Brain microvascular endothelial cell (primary cell): Measurements from ENCODE around the gene MEAK7.

Experiments used
- DNase-seq: peaks from one replicate; pipeline ENCODE4 v3.0.0-alpha.2; 2020
- H3K27ac ChIP-seq: fragments of 250-450 bp; sonication (Bioruptor Pico); 2 replicates; pipeline ENCODE4 v1.5.1; 2020; ENCODE audit warnings: mild to moderate bottlenecking, moderate library complexity
- H3K27me3 ChIP-seq: fragments of 250-450 bp; sonication (Bioruptor Pico); replicated peaks from 2 replicates; pipeline ENCODE4 v1.5.1; 2020; ENCODE audit warnings: mild to moderate bottlenecking
- H3K36me3 ChIP-seq: fragments of 250-450 bp; sonication (Bioruptor Pico); replicated peaks from 2 replicates; pipeline ENCODE4 v1.5.1; 2020; ENCODE audit warnings: mild to moderate bottlenecking
- H3K4me3 ChIP-seq: 2 replicates; pipeline ENCODE4 v1.5.1; 2011; ENCODE audit warnings: low read depth, mild to moderate bottlenecking, control low read depth, low read length, moderate library complexity
- in situ Hi-C: cut with HindIII; loops from 2 replicates; pipeline ENCODE4 v1.10.0; 2017; ENCODE audit warnings: low sequenced_read_pairs, low pct_ligation_motif_present
- TF ChIP-seq, protein P1 (sequence below): IDR thresholded peaks from 2 replicates; pipeline ENCODE4 v1.5.1; 2011; ENCODE audit warnings: low read depth, mild to moderate bottlenecking, moderate library complexity, low read length, control low read depth, inconsistent platforms; ENCODE audit errors: missing control alignments

The MEAK7 gene

DNA sequence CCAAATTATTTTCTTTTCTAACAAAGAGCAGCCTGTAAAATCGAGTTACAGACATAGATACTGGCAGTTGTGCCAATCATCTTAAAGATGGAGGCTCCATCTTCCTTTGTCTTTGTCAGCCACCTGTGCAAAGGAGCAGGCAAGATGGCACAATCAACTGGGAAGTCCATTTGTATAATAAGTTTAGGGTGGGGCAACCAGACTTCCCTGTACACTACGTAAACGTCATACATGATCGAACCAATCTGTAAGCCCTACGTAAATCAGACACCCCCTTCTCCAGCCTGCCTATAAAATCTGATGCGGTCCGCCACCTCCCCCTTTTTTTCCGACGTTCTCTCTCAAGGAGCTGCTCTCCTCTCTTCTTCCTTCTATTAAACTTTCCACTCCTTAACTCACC is 31.4 kb upstream of the MEAK7 start:
- H3K27ac ChIP-seq, result no peak overlapping the region
- no peaks in the 10 kb centered on the region for H3K36me3 ChIP-seq
- no peak overlapping the region for H3K4me3 ChIP-seq
- no peak for DNase-seq
- in situ Hi-C loops, result no loop called here
- no peaks in the 10 kb centered on the region for H3K27me3 ChIP-seq
- TF ChIP-seq, protein P1, sequence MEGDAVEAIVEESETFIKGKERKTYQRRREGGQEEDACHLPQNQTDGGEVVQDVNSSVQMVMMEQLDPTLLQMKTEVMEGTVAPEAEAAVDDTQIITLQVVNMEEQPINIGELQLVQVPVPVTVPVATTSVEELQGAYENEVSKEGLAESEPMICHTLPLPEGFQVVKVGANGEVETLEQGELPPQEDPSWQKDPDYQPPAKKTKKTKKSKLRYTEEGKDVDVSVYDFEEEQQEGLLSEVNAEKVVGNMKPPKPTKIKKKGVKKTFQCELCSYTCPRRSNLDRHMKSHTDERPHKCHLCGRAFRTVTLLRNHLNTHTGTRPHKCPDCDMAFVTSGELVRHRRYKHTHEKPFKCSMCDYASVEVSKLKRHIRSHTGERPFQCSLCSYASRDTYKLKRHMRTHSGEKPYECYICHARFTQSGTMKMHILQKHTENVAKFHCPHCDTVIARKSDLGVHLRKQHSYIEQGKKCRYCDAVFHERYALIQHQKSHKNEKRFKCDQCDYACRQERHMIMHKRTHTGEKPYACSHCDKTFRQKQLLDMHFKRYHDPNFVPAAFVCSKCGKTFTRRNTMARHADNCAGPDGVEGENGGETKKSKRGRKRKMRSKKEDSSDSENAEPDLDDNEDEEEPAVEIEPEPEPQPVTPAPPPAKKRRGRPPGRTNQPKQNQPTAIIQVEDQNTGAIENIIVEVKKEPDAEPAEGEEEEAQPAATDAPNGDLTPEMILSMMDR, result no peak

- no peak overlapping the region for H3K4me3 ChIP-seq
- TF ChIP-seq, protein P1, result no peak
- in situ Hi-C loops, result no loop called here
Measured at GRCh38 chr16:84535408-84535807, 30.9 kb upstream of the MEAK7 start.

GRCh38 chr16:84534815-84535214 is 30.4 kb upstream of the MEAK7 start:
- no peaks in the 10 kb centered on the region for H3K36me3 ChIP-seq
- no peak overlapping the region for H3K27ac ChIP-seq
- no peaks in the 10 kb centered on the region for H3K27me3 ChIP-seq
- TF ChIP-seq, protein P1, result no peak
- in situ Hi-C loops, result no loop called here
- no peak for DNase-seq
- H3K4me3 ChIP-seq, result no peak overlapping the region

More at GRCh38 chr16:84535408-84535807, 30.9 kb upstream of the MEAK7 start:
- no peaks in the 10 kb centered on the region for H3K36me3 ChIP-seq
- no peak for DNase-seq
- H3K27me3 ChIP-seq, result no peaks in the 10 kb centered on the region
- no peak overlapping the region for H3K27ac ChIP-seq

- DNase-seq, result no peak
- in situ Hi-C loops, result no loop called here
- Histone ChIP-seq H3K4me3 (no peak overlapping the region), H3K27me3 (no peaks in the 10 kb centered on the region), H3K36me3 (no peaks in the 10 kb centered on the region), H3K27ac (peak overlapping the region; percentile 68)
- TF ChIP-seq, protein P1, result no peak
Measured at GRCh38 chr16:84532855-84533486, 28.5 kb upstream of the MEAK7 start.

DNA sequence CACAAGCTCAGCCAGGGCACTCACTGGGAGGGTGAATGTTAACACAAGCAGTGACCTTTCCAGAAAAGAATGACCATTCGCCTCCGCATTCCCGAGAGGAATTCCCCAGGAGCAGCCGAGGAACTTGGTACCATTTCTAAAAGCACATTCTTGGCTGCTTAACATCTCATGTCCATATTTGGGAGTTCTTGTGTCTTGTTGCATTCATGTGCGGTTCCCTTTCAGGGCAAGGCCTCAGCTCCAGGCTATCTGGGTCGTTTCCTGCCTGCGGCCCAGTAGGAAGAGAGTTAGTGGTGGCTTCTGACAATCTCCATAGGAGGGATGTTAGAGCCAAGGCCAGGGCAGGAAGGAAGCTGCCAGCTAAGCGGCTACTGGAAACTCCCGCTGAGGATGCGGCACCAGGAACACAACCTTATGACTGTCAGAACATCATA is 27.8 kb upstream of the MEAK7 start:
- Histone ChIP-seq H3K27me3 (no peaks in the 10 kb centered on the region), H3K27ac (peak overlapping the region; percentile 68), H3K36me3 (no peaks in the 10 kb centered on the region), H3K4me3 (no peak overlapping the region)
- peak; percentile 77 for DNase-seq
- TF ChIP-seq, protein P1, result no peak
- in situ Hi-C loops, result no loop called here

- in situ Hi-C loops, result no loop called here
- H3K27ac ChIP-seq, result peak overlapping the region; percentile 68
Measured at GRCh38 chr16:84531671-84532111, 27.2 kb upstream of the MEAK7 start.

More at GRCh38 chr16:84531671-84532111, 27.2 kb upstream of the MEAK7 start:
- no peaks in the 10 kb centered on the region for H3K36me3 ChIP-seq
- TF ChIP-seq, protein P1, result no peak
- H3K27me3 ChIP-seq, result no peaks in the 10 kb centered on the region
- H3K4me3 ChIP-seq, result no peak overlapping the region
- no peak for DNase-seq
